OCI-LY3 (cell line): ENCODE data around the gene IL11RA.

Experiments
- H2AFZ ChIP-seq: fragments of 200-600, 300-600 bp; shearing (Covaris generic); 2 replicates; pipeline ENCODE4 v1.6.0; 2014; ENCODE audit warnings: antibody characterized with exemption, low read depth, low read length
- H3K27ac ChIP-seq: fragments of 200-600, 300-600 bp; sonication (generic); 2 replicates; pipeline ENCODE4 v1.5.1; 2014; ENCODE audit warnings: mild to moderate bottlenecking, low read length, moderate library complexity, mixed read lengths
- H3K27me3 ChIP-seq: fragments of 200-600, 300-600 bp; sonication (generic); 2 replicates; pipeline ENCODE4 v1.6.1; 2014; ENCODE audit warnings: low read depth, low read length, mixed read lengths
- H3K36me3 ChIP-seq: fragments of 200-600, 300-600 bp; sonication (generic); replicated peaks from 2 replicates; pipeline ENCODE3; 2014; ENCODE audit warnings: low read depth, low read length, mixed read lengths
- H3K4me1 ChIP-seq: fragments of 300-600, 200-600 bp; sonication (generic); 2 replicates; pipeline ENCODE4 v1.6.1; 2014; ENCODE audit warnings: low read length, mixed read lengths
- H3K4me2 ChIP-seq: fragments of 200-600, 300-600 bp; sonication (generic); 2 replicates; pipeline ENCODE4 v1.6.1; 2014; ENCODE audit warnings: low read length, mixed read lengths
- H3K4me3 ChIP-seq: fragments of 300-600, 200-600 bp; sonication (generic); 2 replicates; pipeline ENCODE4 v1.5.1; 2014; ENCODE audit warnings: antibody characterized with exemption, mild to moderate bottlenecking, low read length, moderate library complexity
- H3K79me2 ChIP-seq: fragments of 300-600, 200-600 bp; shearing (Covaris generic); 2 replicates; pipeline ENCODE4 v1.6.1; 2014; ENCODE audit warnings: mild to moderate bottlenecking, low read length, mixed read lengths
- H3K9ac ChIP-seq: fragments of 300-600, 200-600 bp; shearing (Covaris generic); 2 replicates; pipeline ENCODE4 v1.6.0; 2014; ENCODE audit warnings: mild to moderate bottlenecking, low read length, moderate library complexity
- H3K9me3 ChIP-seq: fragments of 200-600, 300-600 bp; shearing (Covaris generic); 2 replicates; pipeline ENCODE4 v1.6.1; 2014; ENCODE audit warnings: low read length, mixed read lengths; ENCODE audit not compliant: insufficient read depth
- H4K20me1 ChIP-seq: fragments of 200-600, 300-600 bp; sonication (generic); 2 replicates; pipeline ENCODE4 v1.6.1; 2016; ENCODE audit warnings: low read length, mixed read lengths; ENCODE audit not compliant: insufficient read depth
- EZH2phosphoT487 ChIP-seq: fragments of 200-600 bp; shearing (Covaris generic); IDR thresholded peaks from 2 replicates; pipeline ENCODE4 v1.6.1; 2018; ENCODE audit warnings: antibody characterized with exemption, mixed run types, low read depth
- TF ChIP-seq, protein P1 (sequence below): fragments of 200-600, 300-600 bp; sonication (generic); IDR thresholded peaks from 2 replicates; pipeline ENCODE4 v1.5.1; 2014; ENCODE audit warnings: antibody characterized with exemption, low read length, low read depth

IL11RA gene

DNA sequence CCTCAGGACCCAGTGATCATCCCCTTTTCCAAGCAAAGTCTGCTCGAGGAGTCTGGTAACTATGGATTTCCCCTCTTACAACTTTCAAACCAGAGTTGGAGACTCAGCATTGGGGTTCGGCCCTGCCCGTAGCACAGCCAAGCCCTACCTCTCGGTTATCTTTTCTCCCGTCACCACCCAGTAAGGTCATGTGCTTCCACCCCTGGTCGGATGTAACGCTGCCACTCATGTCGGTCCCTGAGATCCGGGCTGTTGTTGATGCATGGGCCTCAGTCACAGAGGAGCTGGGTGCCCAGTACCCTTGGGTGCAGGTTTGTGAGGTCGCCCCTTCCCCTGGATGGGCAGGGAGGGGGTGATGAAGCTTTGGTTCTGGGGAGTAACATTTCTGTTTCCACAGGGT, 4.3 kb upstream of the IL11RA start:
- H4K20me1 ChIP-seq, result peaks cover 3% of the 10 kb centered on the region; the same call in 1 of the 2 replicates
- H3K27ac ChIP-seq, result no peak overlapping the region
- TF ChIP-seq, protein P1, sequence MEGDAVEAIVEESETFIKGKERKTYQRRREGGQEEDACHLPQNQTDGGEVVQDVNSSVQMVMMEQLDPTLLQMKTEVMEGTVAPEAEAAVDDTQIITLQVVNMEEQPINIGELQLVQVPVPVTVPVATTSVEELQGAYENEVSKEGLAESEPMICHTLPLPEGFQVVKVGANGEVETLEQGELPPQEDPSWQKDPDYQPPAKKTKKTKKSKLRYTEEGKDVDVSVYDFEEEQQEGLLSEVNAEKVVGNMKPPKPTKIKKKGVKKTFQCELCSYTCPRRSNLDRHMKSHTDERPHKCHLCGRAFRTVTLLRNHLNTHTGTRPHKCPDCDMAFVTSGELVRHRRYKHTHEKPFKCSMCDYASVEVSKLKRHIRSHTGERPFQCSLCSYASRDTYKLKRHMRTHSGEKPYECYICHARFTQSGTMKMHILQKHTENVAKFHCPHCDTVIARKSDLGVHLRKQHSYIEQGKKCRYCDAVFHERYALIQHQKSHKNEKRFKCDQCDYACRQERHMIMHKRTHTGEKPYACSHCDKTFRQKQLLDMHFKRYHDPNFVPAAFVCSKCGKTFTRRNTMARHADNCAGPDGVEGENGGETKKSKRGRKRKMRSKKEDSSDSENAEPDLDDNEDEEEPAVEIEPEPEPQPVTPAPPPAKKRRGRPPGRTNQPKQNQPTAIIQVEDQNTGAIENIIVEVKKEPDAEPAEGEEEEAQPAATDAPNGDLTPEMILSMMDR, result no peak
- TF ChIP-seq EZH2phosphoT487, result no peak
- peak overlapping the region; percentile 92; the same call in 1 of the 2 replicates for H3K9ac ChIP-seq
- H2AFZ ChIP-seq, result no peak overlapping the region
- H3K27me3 ChIP-seq, result no peaks in the 10 kb centered on the region
- peaks cover 13% of the 10 kb centered on the region for H3K4me1 ChIP-seq
- no peaks in the 10 kb centered on the region for H3K9me3 ChIP-seq
- H3K79me2 ChIP-seq, result peaks cover 13% of the 10 kb centered on the region
- peak overlapping the region; percentile 96 for H3K4me3 ChIP-seq
- peak overlapping the region; percentile 89 for H3K4me2 ChIP-seq
- peaks cover 19% of the 10 kb centered on the region for H3K36me3 ChIP-seq

DNA sequence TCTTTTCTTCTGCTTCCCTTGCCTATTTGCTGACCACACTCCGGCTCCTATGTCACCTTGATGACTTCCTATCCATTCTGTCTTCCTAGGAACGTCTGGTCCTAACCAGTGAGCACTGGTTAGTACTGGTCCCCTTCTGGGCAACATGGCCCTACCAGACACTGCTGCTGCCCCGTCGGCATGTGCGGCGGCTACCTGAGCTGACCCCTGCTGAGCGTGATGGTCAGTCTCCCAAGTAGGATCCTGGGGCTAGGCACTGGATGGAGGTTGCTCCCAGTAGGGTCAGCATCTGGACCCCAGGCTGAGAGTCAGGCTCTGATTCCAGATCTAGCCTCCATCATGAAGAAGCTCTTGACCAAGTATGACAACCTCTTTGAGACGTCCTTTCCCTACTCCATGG, 3.3 kb upstream of the IL11RA start:
- Histone ChIP-seq H3K27me3 (no peaks in the 10 kb centered on the region), H3K36me3 (peaks cover 19% of the 10 kb centered on the region), H2AFZ (no peak overlapping the region), H3K79me2 (peaks cover 13% of the 10 kb centered on the region), H3K4me3 (no peak overlapping the region), H4K20me1 (peaks cover 3% of the 10 kb centered on the region; the same call in 1 of the 2 replicates), H3K9ac (no peak overlapping the region), H3K9me3 (no peaks in the 10 kb centered on the region), H3K4me2 (no peak overlapping the region), H3K4me1 (peaks cover 13% of the 10 kb centered on the region), H3K27ac (no peak overlapping the region)
- TF ChIP-seq EZH2phosphoT487, result no peak
- TF ChIP-seq, protein P1, result no peak

DNA sequence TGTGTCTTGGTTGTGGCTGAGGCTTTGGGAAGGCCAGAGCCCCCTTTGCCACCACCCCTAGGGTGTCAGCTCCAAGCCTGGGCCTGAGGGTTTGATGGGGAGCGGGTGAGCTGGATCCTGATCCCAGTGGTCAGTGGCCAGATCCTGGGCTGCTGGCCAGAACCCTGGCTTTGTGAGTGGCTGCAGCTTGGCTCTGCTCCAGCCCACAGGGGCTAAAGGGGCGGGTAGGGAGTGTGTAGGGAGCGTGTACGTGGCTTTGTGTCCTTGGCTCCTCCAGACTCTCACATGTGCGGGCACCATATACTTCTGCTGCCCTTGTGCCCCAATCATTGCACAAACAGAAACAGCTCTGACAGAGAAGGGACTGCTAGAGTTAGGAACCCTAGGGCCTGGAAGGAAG, 1.2 kb upstream of the IL11RA start:
- Histone ChIP-seq H3K36me3 (peaks cover 19% of the 10 kb centered on the region), H2AFZ (no peak overlapping the region), H3K4me3 (no peak overlapping the region), H4K20me1 (peaks cover 3% of the 10 kb centered on the region; the same call in 1 of the 2 replicates), H3K4me2 (no peak overlapping the region), H3K27me3 (no peaks in the 10 kb centered on the region), H3K4me1 (peaks cover 13% of the 10 kb centered on the region), H3K9ac (no peak overlapping the region), H3K79me2 (peaks cover 13% of the 10 kb centered on the region), H3K27ac (no peak overlapping the region), H3K9me3 (no peaks in the 10 kb centered on the region)
- TF ChIP-seq, protein P1, result no peak
- no peak for TF ChIP-seq EZH2phosphoT487

DNA sequence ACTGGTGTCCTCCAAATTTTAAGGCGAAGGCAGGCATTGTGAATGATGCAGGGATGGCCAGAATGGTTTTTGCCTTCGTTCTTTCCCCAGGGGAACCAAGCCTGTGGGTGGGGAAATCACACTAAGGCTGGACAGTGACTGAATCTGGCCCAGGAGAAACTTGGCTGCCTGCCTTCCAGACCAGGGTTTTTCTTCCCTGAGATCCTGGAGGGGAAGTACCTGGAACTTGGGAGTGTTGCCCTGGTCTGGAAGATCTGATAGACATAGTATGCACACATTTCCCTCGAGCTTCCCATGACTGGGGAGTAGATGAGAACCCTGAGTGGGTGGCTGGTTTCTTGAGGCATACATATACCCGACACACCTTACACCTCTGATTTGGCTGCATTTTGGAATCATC, 664 bp upstream of the IL11RA start:
- no peak overlapping the region for H3K4me2 ChIP-seq
- no peak overlapping the region for H3K27ac ChIP-seq
- TF ChIP-seq, protein P1, result no peak
- no peak for TF ChIP-seq EZH2phosphoT487
- H3K9ac ChIP-seq, result no peak overlapping the region
- no peaks in the 10 kb centered on the region for H3K27me3 ChIP-seq
- peaks cover 8% of the 10 kb centered on the region for H3K4me1 ChIP-seq
- no peak overlapping the region for H2AFZ ChIP-seq
- peaks cover 13% of the 10 kb centered on the region for H3K79me2 ChIP-seq
- H3K4me3 ChIP-seq, result no peak overlapping the region
- no peaks in the 10 kb centered on the region for H3K9me3 ChIP-seq
- H4K20me1 ChIP-seq, result peaks cover 3% of the 10 kb centered on the region; the same call in 1 of the 2 replicates
- peaks cover 19% of the 10 kb centered on the region for H3K36me3 ChIP-seq
